Measurements from ENCODE around the gene SLC66A3.
A peak's percentile ranks its signal among the peaks of the same experiment; 100 is the strongest.

Gene SLC66A3

GRCh38 chr2:11123001-11123809, 32.1 kb upstream of the SLC66A3 start:
- DNase-seq (ENCODE audit: low read depth, low spot score), result no peak
- no peaks in the 10 kb centered on the region for H3K9me3 ChIP-seq (ENCODE audit: low read depth, low read length)
- no peaks in the 10 kb centered on the region for H3K36me3 ChIP-seq (ENCODE audit: insufficient read depth, low read length)
- TF ChIP-seq EZH2 (IDR thresholded peaks at IDR 0.05) (no peak), POLR2AphosphoS5 (IDR thresholded peaks at IDR 0.05; ENCODE audit: borderline replicate concordance, low read depth, low read length) (no peak), FOXP2 (optimal IDR thresholded peaks at IDR 0.05; ENCODE audit: control extremely low read depth, extremely low read length, insufficient read depth) (no peak)
- H3K9ac ChIP-seq (ENCODE audit: insufficient read length), result no peak overlapping the region
- H3K4me3 ChIP-seq, result no peak overlapping the region
- H3K27ac ChIP-seq, result no peak overlapping the region

DNA sequence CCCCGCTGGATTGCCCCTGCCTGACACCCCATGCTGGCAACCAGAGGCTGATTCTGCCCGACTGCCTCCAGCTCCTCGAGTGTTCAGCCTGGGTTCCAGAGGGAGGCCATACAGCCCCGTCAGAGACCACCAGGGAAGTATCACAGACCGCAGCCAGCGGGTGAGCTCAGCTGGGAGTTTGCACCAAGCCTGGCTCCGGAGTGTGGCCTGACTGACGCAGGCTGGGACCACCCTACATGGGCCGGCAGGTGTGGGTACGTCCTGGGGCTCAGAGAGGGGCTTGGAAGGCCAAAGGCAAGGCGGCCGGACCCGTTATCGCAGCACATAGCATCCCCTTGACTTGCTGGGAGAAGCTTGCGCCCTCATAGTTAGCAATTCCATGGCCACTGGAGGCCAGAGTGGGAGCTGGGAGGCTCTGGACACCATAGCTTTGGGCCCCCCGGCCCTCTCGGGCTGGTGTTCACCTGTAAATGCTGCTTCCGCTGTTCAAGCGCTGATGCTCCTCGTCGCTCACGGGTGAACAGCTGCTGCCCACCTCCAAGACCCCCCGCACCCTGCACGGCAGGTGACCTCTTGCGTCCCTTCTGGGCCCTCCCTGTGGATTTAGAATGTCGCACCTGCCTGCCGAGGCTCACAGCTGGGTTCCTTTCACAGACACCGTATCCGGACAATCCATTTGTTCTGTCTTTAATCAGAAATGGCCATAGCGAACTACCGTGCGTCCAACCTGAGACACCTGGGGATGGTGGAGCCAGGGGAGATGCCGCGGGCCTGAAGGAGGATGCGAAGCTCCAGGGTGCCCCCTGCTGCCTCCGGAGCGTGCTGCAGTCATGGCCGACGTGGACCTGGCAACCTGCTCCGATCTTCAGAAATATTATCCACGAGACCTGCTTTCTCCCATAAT, 31.2 kb upstream of the SLC66A3 start:
- TF ChIP-seq POLR2AphosphoS5 (IDR thresholded peaks at IDR 0.05; ENCODE audit: borderline replicate concordance, low read depth, low read length), result no peak
- TF ChIP-seq FOXP2 (optimal IDR thresholded peaks at IDR 0.05; ENCODE audit: control extremely low read depth, extremely low read length, insufficient read depth), result no peak
- no peak for TF ChIP-seq EZH2 (IDR thresholded peaks at IDR 0.05)
- no peak overlapping the region for H3K9ac ChIP-seq (ENCODE audit: insufficient read length)
- H3K9me3 ChIP-seq (ENCODE audit: low read depth, low read length), result no peaks in the 10 kb centered on the region
- DNase-seq (ENCODE audit: low read depth, low spot score), result no peak
- H3K27ac ChIP-seq, result no peak overlapping the region
- no peak overlapping the region for H3K4me3 ChIP-seq
- no peaks in the 10 kb centered on the region for H3K36me3 ChIP-seq (ENCODE audit: insufficient read depth, low read length)

GRCh38 chr2:11124760-11125068, 30.6 kb upstream of the SLC66A3 start:
- TF ChIP-seq EZH2 (IDR thresholded peaks at IDR 0.05), result no peak
- TF ChIP-seq FOXP2 (optimal IDR thresholded peaks at IDR 0.05; ENCODE audit: control extremely low read depth, extremely low read length, insufficient read depth), result no peak
- no peak for TF ChIP-seq POLR2AphosphoS5 (IDR thresholded peaks at IDR 0.05; ENCODE audit: borderline replicate concordance, low read depth, low read length)
- no peak for DNase-seq (ENCODE audit: low read depth, low spot score)
- Histone ChIP-seq H3K36me3 (ENCODE audit: insufficient read depth, low read length) (no peaks in the 10 kb centered on the region), H3K9ac (ENCODE audit: insufficient read length) (peak overlapping the region; percentile 23), H3K9me3 (ENCODE audit: low read depth, low read length) (no peaks in the 10 kb centered on the region), H3K27ac (peak overlapping the region; percentile 46; the same call in 1 of the 2 replicates), H3K4me3 (no peak overlapping the region)

DNA sequence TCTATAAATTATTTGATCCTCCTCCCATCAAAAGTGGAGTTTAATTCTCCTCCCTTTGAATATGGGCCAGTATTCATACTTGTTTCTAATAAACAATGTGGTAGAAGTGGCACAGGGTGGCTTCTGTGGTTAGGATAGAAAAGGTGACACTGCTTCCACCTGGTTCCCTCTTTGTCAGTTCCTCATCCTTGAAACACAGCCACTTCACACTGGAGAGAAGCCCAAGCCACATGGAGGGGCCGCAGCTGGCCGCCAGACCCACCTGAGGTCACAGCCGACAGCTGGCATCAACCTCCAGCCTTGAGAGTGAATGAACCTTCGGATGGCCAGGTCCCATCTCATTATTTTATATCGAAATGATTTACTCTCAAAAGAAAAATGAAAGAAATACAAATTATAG, 27.5 kb upstream of the SLC66A3 start:
- Histone ChIP-seq H3K9me3 (ENCODE audit: low read depth, low read length) (no peaks in the 10 kb centered on the region), H3K9ac (ENCODE audit: insufficient read length) (no peak overlapping the region), H3K27ac (no peak overlapping the region), H3K4me3 (no peak overlapping the region), H3K36me3 (ENCODE audit: insufficient read depth, low read length) (no peaks in the 10 kb centered on the region)
- TF ChIP-seq POLR2AphosphoS5 (IDR thresholded peaks at IDR 0.05; ENCODE audit: borderline replicate concordance, low read depth, low read length) (no peak), FOXP2 (optimal IDR thresholded peaks at IDR 0.05; ENCODE audit: control extremely low read depth, extremely low read length, insufficient read depth) (no peak), EZH2 (IDR thresholded peaks at IDR 0.05) (no peak)
- no peak for DNase-seq (ENCODE audit: low read depth, low spot score)

DNA sequence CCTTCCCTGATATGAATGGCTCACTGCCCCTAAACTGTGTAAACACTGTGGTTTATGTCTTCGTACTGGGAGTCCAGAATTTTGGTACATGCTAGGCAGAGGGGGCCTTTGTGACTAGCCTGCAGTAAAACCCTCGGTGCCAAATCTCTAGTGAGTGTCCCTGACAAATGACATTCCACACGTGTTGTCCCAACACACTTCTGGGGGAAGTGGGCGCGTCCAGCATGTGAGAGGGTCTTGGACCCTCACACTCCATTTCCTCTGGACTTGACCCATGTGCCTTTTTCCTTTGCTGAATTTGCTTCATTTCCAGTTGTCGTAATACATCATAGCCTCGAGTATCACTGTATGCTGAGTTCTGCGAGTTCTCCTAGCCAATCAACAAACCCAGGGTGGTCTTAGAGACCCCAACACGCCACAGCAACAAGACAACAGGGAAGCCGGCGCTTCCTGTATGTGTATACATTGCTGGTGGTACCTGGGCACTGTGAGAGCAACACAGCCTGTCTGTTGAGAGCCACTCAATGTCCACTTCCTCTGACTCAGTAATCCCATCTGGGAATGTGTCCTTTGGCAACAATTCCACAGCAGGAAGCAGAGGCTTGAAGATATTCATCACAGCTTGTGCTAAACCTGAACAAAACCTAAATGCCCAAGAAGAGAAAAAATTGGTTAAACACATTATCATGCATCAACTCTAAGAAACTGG, 26.9 kb upstream of the SLC66A3 start:
- TF ChIP-seq FOXP2 (optimal IDR thresholded peaks at IDR 0.05; ENCODE audit: control extremely low read depth, extremely low read length, insufficient read depth), result no peak
- no peak for TF ChIP-seq POLR2AphosphoS5 (IDR thresholded peaks at IDR 0.05; ENCODE audit: borderline replicate concordance, low read depth, low read length)
- TF ChIP-seq EZH2 (IDR thresholded peaks at IDR 0.05), result no peak
- Histone ChIP-seq H3K9me3 (ENCODE audit: low read depth, low read length) (no peaks in the 10 kb centered on the region), H3K4me3 (no peak overlapping the region), H3K36me3 (ENCODE audit: insufficient read depth, low read length) (no peaks in the 10 kb centered on the region), H3K27ac (0 out of 2 replicates have a peak overlapping the region, but pooled peaks have one; percentile 25), H3K9ac (ENCODE audit: insufficient read length) (no peak overlapping the region)
- DNase-seq (ENCODE audit: low read depth, low spot score), result no peak

DNA sequence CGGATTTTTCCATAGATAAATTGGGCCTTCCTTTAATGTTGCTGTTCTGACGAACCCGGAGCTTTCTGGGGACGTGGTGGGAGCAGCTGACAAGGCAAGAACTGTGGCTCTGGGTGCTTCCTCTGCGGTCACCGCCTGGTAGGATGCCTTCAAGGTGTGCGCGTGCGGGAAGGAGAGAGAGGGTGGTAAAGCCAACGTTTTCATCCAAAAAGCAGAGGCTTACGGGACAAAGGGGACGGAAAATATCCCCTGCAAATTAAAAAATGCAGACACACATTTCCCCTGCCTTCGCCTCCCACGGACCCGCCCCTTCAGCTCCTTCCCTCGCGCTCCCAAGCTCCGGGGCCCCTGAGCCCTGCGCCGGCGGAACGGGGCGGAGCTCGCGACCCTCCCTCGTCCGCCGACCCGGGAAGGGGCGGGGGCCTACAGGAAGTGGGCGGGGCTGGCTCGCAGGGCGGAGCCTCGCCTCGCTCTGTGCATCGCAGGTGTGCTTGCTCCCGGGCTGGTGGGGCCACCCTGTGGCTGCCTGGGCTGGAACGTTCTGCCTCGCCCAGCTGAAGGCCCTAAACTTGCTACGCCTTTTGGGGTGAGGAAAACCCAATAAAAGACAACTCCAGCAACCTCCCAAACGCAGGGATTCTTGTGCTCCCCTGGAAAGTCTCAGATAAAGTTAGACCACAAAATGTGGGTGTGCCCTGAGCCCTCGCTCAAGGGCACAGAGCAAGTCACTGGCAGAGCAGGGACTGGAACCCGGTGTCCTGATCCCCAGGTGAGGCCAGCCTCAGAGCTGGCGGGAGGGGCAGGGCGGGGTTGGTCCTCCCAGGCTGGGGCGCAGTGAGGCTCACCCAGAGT, 25.4 kb upstream of the SLC66A3 start:
- DNase-seq (ENCODE audit: low read depth, low spot score), result no peak
- Histone ChIP-seq H3K9ac (ENCODE audit: insufficient read length) (peak overlapping the region; percentile 70), H3K4me3 (peak overlapping the region; percentile 74), H3K27ac (peak overlapping the region; percentile 68), H3K36me3 (ENCODE audit: insufficient read depth, low read length) (no peaks in the 10 kb centered on the region), H3K9me3 (ENCODE audit: low read depth, low read length) (no peaks in the 10 kb centered on the region)
- no peak for TF ChIP-seq EZH2 (IDR thresholded peaks at IDR 0.05)
- no peak; the same call in 1 of the 2 replicates for TF ChIP-seq POLR2AphosphoS5 (IDR thresholded peaks at IDR 0.05; ENCODE audit: borderline replicate concordance, low read depth, low read length)
- no peak for TF ChIP-seq FOXP2 (optimal IDR thresholded peaks at IDR 0.05; ENCODE audit: control extremely low read depth, extremely low read length, insufficient read depth)

DNA sequence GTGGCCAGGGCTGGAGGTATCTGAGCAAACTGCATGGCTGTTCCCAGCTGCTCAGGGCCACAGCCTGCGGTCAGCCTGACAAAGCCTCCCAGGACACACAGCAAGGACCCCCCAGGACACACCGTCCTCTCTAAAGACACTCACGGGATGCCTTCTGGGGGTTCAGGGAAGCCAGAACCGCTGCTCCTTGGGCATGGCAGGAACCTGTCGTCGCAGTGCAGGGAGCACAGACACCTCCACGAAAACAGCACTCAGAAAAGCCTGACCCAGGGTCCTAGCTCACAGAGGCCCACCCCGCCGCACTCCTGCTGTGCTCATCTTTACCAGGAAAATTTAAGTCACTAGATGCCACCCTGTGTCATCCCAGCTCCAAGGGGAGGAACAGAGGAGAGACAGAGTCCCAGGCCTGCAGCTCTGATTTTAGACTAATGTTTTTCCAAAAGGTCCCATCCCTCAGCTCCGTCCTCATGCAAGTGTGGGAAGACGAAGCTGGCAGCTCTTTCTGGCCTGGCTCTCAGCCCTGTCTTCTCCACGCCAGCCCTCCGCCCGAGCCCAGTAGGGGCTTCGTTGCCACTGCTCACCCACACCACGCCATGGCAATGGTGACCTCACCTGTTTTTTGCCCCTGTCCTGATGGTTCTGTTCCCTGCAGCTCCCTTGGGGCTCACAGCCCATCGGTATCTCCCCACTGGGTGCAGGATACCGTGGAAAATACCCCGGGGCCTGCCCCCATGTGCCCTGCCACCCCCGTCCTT, 23.9 kb upstream of the SLC66A3 start:
- no peak for TF ChIP-seq POLR2AphosphoS5 (IDR thresholded peaks at IDR 0.05; ENCODE audit: borderline replicate concordance, low read depth, low read length)
- TF ChIP-seq FOXP2 (optimal IDR thresholded peaks at IDR 0.05; ENCODE audit: control extremely low read depth, extremely low read length, insufficient read depth), result no peak
- TF ChIP-seq EZH2 (IDR thresholded peaks at IDR 0.05), result no peak
- Histone ChIP-seq H3K4me3 (no peak overlapping the region), H3K9me3 (ENCODE audit: low read depth, low read length) (no peaks in the 10 kb centered on the region), H3K9ac (ENCODE audit: insufficient read length) (no peak overlapping the region), H3K36me3 (ENCODE audit: insufficient read depth, low read length) (no peaks in the 10 kb centered on the region), H3K27ac (no peak overlapping the region)
- DNase-seq (ENCODE audit: low read depth, low spot score), result no peak

Data from SK-N-MC (cell line).